Right lobe of liver (tissue), 4 donors: ENCODE results near the gene ATR.

Source experiments
- POLR2A ChIP-seq: fragments of 450-650 bp; IDR thresholded peaks from one replicate; pipeline ENCODE4 v1.6.1; 2017; ENCODE audit warnings: antibody characterized with exemption, mild to moderate bottlenecking
- TF ChIP-seq, protein P1 (sequence below), 4 donors: fragments of 200-600 bp in 3 of 4; fragments of 450-650 bp in 1 of 4; IDR thresholded peaks; one replicate each; pipeline versions ENCODE4 v1.5.1 to v1.8.0; 2016 to 2022; ENCODE audit warnings: antibody characterized with exemption in 4 of 4, mild to moderate bottlenecking in 2 of 4
- donor health status: DM: no; HTN: no; CAD: no.
- donor health status: DM: no; HTN: no; CAD: no.
- donor health status: DM: no; HTN: yes; CAD: no.

- no peak for TF ChIP-seq POLR2A
- TF ChIP-seq, protein P1, sequence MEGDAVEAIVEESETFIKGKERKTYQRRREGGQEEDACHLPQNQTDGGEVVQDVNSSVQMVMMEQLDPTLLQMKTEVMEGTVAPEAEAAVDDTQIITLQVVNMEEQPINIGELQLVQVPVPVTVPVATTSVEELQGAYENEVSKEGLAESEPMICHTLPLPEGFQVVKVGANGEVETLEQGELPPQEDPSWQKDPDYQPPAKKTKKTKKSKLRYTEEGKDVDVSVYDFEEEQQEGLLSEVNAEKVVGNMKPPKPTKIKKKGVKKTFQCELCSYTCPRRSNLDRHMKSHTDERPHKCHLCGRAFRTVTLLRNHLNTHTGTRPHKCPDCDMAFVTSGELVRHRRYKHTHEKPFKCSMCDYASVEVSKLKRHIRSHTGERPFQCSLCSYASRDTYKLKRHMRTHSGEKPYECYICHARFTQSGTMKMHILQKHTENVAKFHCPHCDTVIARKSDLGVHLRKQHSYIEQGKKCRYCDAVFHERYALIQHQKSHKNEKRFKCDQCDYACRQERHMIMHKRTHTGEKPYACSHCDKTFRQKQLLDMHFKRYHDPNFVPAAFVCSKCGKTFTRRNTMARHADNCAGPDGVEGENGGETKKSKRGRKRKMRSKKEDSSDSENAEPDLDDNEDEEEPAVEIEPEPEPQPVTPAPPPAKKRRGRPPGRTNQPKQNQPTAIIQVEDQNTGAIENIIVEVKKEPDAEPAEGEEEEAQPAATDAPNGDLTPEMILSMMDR (IDR thresholded peaks at IDR 0.05) = no peak
Measured at GRCh38 chr3:142507241-142507640, 71.3 kb downstream of the ATR start.
